Prostate gland (tissue), 2 donors: ENCODE results near the gene MCM10.

Source experiments
- CTCF ChIP-seq, 4 experiments: fragments of 200-600 bp in 2 of 4; fragments of 450-650 bp in 2 of 4; sonication (generic) in 2 of 4; IDR thresholded peaks; 1 replicate in 3 of 4; 2 replicates in 1 of 4; pipeline ENCODE4 v1.5.1; 2016 to 2019; ENCODE audit warnings: antibody characterized with exemption in 4 of 4, mild to moderate bottlenecking in 2 of 4, moderate library complexity in 2 of 4
- POLR2AphosphoS5 ChIP-seq: sonication (generic); formaldehyde crosslinking; IDR thresholded peaks from one replicate; pipeline ENCODE4 v1.6.1; 2017; ENCODE audit warnings: antibody characterized with exemption

GRCh38 chr10:13187135-13187534 lies 25.8 kb downstream of the MCM10 start:
- TF ChIP-seq POLR2AphosphoS5 (no peak), CTCF (IDR thresholded peaks at IDR 0.05) (no peak)
